ENCODE data around the gene POC1B. TPM values are rescaled to one million over a fixed set of nuclear protein-coding genes. Genes with fewer than 3 reads are reported as not detected.

Gene POC1B
- total RNA-seq, 4 donors from 2014 or later: 17.6 to 35.2 (median 23.8) TPM

DNA sequence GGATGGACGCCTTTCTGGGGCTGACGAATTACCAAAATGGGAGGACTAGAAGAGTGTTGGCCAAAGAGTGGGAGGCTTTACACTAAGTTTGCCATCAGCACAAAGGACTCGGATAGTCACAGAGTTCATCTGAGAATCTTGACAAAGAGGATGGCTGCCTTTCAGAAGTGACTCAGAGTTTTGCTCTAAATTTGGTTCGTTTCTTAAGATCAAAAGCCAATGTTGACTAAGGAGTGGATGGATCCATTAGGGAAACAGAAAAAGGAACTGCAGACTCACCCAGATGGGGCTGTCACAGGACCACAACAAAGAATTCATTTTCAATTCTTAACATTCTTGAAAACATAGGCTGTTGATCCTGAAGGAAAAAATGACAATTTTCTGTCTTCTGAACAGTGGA is 92.2 kb downstream of the POC1B start:
- TF ChIP-seq POLR2A (IDR thresholded peaks at IDR 0.05) (no peak), EP300 (IDR thresholded peaks at IDR 0.05) (no peak), POLR2AphosphoS5 (IDR thresholded peaks at IDR 0.05) (no peak)
- TF ChIP-seq, protein P1, sequence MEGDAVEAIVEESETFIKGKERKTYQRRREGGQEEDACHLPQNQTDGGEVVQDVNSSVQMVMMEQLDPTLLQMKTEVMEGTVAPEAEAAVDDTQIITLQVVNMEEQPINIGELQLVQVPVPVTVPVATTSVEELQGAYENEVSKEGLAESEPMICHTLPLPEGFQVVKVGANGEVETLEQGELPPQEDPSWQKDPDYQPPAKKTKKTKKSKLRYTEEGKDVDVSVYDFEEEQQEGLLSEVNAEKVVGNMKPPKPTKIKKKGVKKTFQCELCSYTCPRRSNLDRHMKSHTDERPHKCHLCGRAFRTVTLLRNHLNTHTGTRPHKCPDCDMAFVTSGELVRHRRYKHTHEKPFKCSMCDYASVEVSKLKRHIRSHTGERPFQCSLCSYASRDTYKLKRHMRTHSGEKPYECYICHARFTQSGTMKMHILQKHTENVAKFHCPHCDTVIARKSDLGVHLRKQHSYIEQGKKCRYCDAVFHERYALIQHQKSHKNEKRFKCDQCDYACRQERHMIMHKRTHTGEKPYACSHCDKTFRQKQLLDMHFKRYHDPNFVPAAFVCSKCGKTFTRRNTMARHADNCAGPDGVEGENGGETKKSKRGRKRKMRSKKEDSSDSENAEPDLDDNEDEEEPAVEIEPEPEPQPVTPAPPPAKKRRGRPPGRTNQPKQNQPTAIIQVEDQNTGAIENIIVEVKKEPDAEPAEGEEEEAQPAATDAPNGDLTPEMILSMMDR (IDR thresholded peaks at IDR 0.05): no peak
- WGBS, 2 donors (ENCODE audit: low coverage in 1 of 2): 60 to 84% methylated on average over 4 of the region's 4 CpGs
- no peaks in the 10 kb centered on the region for H3K36me3 ChIP-seq
- no peak overlapping the region for H3K27ac ChIP-seq
- H3K27me3 ChIP-seq: no peaks in the 10 kb centered on the region
- no peaks in the 10 kb centered on the region for H3K9me3 ChIP-seq
- H3K4me3 ChIP-seq: no peak overlapping the region
- no peaks in the 10 kb centered on the region for H3K4me1 ChIP-seq
- no peak for ATAC-seq

DNA sequence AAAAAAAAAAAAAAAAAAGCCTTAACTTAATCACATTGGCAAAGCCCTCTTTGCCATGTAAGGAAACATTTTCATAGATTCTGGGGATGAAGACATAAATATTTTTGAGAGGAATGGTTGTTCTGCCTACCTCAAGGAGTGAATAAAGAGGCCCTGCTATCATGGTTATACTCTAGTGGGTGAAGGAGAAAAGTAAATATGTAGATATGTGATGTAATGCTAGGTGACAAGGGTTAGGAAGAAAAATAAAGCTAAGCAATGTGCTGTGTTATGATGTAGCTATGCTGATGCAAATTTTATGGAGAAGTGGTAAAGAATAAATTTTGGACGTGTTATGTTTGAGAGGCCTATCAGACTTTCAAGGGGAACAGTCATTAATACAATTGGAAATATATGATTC is 93.5 kb downstream of the POC1B start:
- Histone ChIP-seq H3K27me3 (no peaks in the 10 kb centered on the region), H3K36me3 (no peaks in the 10 kb centered on the region), H3K9me3 (no peaks in the 10 kb centered on the region), H3K27ac (no peak overlapping the region), H3K4me1 (no peaks in the 10 kb centered on the region), H3K4me3 (no peak overlapping the region)
- 75 to 100% methylated on average over 1 of the region's 1 CpG for WGBS, 2 donors (ENCODE audit: low coverage in 1 of 2)
- no peak for ATAC-seq
- TF ChIP-seq POLR2AphosphoS5 (IDR thresholded peaks at IDR 0.05) (no peak), EP300 (IDR thresholded peaks at IDR 0.05) (no peak), POLR2A (IDR thresholded peaks at IDR 0.05) (no peak)
- TF ChIP-seq, protein P1 (IDR thresholded peaks at IDR 0.05): no peak

DNA sequence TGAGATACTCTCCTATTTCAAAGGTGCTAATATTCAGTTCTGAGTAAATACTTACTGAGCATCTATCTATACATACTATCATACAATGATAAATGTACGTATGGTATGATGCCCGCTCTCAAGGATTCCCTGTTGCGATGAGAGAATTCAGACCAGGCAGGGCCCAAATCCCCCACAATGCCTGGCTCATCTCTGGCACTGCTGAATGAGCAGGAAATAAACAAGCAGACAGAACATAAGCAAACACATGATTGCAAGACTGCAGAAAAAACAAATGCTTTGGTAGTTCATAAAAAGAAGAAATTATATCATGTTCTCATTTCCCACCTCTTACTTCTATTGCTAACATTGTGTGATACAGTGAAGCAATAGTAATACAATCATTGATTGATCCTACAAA is 96.3 kb downstream of the POC1B start:
- H3K27me3 ChIP-seq: no peaks in the 10 kb centered on the region
- H3K4me3 ChIP-seq: no peak overlapping the region
- no peak for ATAC-seq
- no peak overlapping the region for H3K27ac ChIP-seq
- no peaks in the 10 kb centered on the region for H3K36me3 ChIP-seq
- no peaks in the 10 kb centered on the region for H3K4me1 ChIP-seq
- TF ChIP-seq, protein P1 (IDR thresholded peaks at IDR 0.05): no peak
- no peak for TF ChIP-seq POLR2A (IDR thresholded peaks at IDR 0.05)
- TF ChIP-seq EP300 (IDR thresholded peaks at IDR 0.05): no peak
- TF ChIP-seq POLR2AphosphoS5 (IDR thresholded peaks at IDR 0.05): no peak
- 95 to 100% methylated on average over 3 of the region's 3 CpGs for WGBS, 2 donors (ENCODE audit: low coverage in 1 of 2)
- no peaks in the 10 kb centered on the region for H3K9me3 ChIP-seq

DNA sequence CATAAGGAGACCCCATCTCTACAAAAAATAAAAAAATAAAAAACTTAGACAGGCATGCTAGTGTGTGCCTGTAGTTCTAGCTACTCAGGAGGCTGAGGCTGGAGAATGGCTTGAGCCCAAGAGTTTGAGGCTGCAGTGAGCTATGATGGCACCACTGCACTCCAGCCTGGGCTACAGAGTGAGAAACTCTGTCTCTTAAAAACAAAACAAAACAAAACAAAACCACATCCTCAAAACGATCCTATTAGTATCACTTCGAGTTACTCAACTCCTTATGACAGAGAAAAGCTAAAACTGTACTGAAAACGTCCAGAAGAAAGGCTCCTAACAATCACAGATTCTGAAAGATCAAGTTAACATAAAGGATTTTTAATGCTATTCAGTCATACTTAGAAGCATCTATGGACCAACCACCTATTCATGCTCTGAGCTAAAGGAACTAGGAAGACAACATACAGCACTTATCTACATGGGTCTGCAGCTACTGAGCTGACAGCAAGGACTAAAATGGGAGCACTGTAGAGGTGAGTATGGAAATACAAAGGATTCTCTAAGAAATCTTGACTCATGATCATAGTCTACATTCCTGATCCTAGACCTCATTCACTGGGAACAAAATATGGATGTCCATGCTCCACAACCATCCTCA is 98.2 kb downstream of the POC1B start:
- H3K27ac ChIP-seq: no peak overlapping the region
- no peaks in the 10 kb centered on the region for H3K9me3 ChIP-seq
- TF ChIP-seq EP300 (IDR thresholded peaks at IDR 0.05): no peak
- H3K4me3 ChIP-seq: no peak overlapping the region
- ATAC-seq: no peak
- 66 to 83% methylated on average over 3 of the region's 3 CpGs for WGBS, 2 donors (ENCODE audit: low coverage in 1 of 2)
- peaks cover 0 to 4% (median 0%) of the 10 kb centered on the region in 3 donors for H3K4me1 ChIP-seq
- H3K27me3 ChIP-seq: no peaks in the 10 kb centered on the region
- no peaks in the 10 kb centered on the region for H3K36me3 ChIP-seq

DNA sequence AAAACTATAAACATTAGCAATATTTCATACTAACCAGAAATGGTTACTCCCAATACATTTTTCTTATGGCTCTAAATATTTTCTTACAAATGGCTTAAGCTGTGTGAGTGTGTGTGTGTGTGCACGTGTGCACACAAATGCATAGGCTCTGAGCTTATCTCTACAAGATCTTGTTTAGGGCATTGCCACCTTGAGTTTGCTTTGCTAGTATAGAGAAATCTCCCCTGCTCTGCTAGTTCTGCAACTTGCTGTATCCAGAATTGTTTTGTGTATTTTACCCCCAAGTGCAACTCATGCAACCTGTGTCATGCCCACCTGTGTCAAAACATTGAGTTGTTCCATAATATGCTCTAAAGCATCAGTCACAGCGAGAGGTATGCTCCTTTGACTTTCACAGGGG is 101.0 kb downstream of the POC1B start:
- H3K4me3 ChIP-seq: no peak overlapping the region
- WGBS, 2 donors (ENCODE audit: low coverage in 1 of 2): 86 to 92% methylated on average over 2 of the region's 2 CpGs
- H3K27me3 ChIP-seq: no peaks in the 10 kb centered on the region
- ATAC-seq: no peak
- TF ChIP-seq, protein P1 (IDR thresholded peaks at IDR 0.05): no peak
- no peak for TF ChIP-seq POLR2A (IDR thresholded peaks at IDR 0.05)
- TF ChIP-seq EP300 (IDR thresholded peaks at IDR 0.05): no peak
- no peak for TF ChIP-seq POLR2AphosphoS5 (IDR thresholded peaks at IDR 0.05)
- no peak overlapping the region for H3K27ac ChIP-seq
- no peaks in the 10 kb centered on the region for H3K9me3 ChIP-seq
- H3K36me3 ChIP-seq: no peaks in the 10 kb centered on the region
- peaks cover 0 to 4% (median 0%) of the 10 kb centered on the region in 3 donors for H3K4me1 ChIP-seq

All from gastroesophageal sphincter (tissue), 4 donors.